ENCODE measurements around the gene MYOC.
"Not testable (repeated sequence)": the region's sequence is repeated elsewhere in the genome, so short reads cannot be mapped to it uniquely, and the experiment has no call there.

MYOC gene

DNA sequence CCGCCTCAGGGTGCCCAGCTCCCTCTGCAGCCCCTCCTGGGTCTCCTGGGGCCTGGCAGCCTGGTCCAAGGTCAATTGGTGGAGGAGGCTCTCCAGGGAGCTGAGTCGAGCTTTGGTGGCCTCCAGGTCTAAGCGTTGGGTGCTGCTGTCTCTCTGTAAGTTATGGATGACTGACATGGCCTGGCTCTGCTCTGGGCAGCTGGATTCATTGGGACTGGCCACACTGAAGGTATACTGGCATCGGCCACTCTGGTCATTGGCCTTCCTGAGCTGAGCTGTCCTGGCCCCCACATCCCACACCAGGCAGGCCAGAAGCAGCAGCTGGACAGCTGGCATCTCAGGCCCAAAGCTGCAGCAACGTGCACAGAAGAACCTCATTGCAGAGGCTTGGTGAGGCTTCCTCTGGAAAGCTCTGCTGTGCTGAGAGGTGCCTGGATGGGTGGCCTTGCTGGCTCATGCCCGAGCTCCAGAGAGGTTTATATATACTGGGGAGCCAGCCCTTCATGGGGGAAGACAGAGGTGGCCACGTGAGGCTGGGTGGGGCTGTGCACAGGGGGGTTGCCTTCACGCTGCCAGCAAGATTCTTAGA is at the start of gene MYOC:
MYOC (minus strand) TSS at position 455 of the 589 bp plus-strand sequence; CDS start at position 378, 77 bp downstream.
- no peak for DNase-seq

DNA sequence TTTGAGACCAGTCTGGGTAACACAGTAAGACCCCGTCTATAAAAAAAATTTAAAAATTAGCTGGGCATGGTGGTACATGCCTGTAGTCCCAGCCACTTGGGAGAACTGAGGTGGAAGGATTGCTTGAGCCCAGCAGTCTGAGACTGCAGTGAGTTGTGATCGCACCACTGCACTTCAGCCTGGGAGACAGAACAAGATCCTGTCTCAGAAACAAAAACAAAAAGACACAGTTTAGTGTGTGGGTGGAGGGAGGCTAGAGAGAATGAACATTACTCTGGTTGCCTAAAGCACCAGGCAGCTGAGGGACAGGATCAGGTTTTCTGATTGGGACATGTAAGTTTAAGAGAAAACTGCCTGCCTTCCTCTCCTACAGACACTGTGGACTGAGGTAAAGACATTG is 47.0 kb upstream of the MYOC start:
- DNase-seq = no peak

DNA sequence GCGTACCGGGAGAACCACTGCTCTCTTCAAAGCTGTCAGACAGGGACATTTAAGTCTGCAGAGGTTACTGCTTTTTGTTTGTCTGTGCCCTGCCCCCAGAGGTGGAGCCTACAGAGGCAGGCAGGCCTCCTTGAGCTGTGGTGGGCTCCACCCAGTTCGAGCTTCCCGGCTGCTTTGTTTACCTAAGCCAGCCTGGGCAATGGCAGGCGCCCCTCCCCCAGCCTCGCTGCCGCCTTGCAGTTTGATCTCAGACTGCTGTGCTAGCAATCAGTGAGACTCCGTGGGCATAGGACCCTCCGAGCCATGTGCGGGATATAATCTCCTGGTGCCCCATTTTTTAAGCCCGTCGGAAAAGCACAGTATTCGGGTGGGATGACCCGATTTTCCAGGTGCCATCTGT is 43.3 kb upstream of the MYOC start:
- DNase-seq = not testable (repeated sequence)

DNA sequence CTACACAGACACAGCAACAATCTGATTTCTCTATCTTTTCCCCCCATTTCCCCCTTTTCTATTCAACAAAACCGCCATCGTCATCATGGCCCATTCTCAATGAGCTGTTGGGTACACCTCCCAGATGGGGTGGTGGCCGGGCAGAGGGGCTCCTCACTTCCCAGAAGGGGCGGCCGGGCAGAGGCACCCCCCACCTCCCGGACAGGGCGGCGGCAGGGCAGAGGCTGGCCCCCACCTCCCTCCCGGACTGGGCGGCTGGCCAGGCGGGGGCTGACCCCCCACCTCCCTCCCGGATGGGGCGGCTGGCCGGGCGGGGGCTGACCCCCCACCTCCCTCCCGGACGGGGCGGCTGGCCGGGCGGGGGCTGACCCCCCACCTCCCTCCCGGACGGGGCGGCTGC is 41.1 kb upstream of the MYOC start:
- not testable (repeated sequence) for DNase-seq

DNA sequence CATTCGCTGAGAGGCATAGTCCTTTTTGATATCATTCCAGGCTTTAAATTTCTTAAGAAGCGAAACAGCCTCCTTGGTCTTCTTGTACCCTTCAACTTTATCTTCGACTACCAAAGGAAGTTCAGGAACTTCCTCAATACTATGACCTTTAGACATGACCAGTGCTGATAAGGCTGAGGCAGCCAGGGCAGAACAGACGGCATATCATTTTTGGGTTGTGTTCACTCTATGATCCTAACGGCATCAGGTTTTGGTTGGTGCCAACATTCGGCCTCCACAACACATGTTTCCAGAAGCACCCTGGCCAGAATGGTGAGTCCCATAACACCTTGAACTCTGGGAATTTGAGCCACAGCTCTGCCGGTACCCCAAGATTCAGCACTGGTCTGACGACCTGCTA is 31.4 kb upstream of the MYOC start:
- no peak for DNase-seq

DNA sequence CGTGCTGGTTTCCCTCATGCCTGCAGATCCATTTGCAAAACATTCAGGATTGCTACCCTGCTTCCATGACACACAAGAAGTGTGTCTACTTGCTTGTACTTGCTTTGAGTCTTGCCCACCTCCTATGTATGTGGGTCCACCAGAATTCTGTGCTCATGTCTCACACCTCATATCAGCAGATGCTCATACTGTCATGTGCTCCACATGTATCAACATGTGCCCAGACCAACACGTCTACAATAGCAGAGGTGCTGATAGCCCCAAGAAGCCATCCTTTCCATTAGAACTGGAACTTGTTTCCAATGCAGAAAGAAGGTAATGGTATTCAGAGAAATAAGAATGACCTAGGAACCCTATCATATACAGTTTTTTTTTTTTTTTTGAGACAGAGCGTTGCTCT is 27.9 kb upstream of the MYOC start:
- DNase-seq = no peak

DNA sequence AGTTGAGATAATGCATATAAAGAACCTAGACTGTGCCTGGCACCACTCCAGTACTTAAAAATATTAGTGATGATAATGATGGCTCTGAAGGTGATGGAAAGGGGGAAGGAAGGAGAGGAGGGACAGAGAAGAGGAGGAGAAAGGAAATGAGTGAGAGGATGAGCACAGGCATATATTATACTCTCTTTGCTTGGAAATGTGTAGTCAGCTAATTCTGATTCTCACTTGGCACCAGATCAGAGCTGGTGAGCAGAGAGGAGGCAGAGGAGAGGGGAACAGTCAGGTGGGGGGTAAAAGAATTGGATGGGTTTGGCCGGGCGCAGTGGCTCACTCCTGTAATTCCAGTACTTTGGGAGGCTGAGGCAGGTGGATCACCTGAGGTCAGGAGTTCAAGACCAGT is 24.3 kb upstream of the MYOC start:
- DNase-seq = no peak

DNA sequence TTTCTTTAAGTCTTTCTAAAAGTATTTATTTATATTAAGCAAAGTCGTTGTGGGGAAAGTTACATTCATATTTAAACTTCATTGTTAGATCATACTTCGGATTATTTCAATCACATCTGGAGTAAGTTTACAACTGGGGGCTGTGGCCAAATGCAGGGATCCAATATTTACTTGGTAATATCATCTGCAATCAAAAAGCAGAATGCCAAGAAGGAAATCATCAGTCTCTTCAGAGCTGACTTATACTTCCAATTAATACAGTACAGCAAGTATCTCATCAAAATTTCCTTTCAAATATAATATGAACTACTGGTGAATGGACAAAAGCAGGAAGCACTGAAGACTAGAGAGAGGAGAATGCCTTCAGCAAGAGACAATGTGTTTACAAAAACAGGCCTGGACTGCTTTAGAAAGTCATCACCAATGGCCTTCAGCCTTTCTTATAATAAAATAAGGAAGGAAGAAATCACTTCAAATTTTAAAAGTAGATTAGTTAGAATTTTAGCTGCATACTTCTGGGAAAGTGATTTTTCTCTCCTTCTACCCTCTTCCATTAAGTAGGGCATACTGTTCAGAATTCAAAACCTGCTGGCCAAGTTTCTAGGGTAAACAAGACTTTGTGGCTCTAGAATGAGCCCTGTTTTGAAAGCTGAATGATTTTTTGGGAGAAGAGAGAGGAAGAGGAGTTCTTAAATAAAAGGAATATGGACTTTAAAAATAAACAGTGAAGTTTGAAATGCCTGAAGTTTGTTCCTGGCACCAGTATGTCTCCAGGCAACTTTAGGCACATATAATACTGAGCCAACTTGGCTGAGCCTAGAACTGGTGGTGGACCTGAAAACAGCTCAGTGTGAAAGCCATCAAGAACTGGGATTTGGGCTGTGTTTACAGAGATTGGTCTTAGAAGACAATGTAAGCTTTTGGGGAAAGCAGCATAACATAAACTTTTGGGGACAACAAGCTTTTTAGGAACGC is 22.2 kb upstream of the MYOC start:
- no peak for DNase-seq

DNA sequence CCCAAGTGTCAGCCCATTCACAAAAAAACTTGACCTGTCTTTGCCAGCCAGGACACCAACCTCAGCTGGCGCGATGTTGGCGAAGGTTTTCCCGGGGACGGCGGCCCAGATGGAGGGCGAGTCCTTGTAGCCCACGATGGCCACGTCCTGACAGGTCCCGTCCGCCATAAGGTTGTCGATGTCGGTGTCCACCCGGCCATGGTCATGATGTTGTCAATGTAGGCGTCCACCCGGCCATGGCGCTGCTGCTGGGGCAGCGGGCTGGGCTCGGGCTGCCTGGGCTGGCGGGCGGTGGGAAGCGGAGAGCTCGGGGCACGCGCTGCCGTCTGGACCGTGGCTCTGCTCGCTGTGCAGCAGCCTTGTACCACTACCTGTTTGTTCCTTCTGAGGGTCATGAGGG is 18.3 kb upstream of the MYOC start:
- no peak for DNase-seq

DNA sequence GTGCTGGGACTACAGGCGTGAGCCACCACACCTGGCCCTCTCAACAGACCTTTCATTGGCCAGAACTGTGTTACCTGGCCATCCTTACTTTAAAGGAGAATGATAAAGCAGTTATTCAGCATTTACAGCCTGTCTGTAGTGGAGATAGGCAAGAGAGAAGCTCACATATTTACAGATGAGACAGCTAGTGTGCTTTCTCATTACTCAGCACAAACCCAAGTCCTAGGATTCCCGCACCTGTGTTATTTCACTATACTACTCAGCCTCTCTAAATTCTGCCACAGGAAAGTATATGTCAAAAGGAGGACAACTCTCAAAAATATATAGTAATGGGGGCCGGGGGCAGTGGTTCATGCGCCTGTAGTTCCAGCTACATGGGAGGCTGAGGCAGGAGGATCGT is 15.9 kb upstream of the MYOC start:
- DNase-seq = no peak

DNA sequence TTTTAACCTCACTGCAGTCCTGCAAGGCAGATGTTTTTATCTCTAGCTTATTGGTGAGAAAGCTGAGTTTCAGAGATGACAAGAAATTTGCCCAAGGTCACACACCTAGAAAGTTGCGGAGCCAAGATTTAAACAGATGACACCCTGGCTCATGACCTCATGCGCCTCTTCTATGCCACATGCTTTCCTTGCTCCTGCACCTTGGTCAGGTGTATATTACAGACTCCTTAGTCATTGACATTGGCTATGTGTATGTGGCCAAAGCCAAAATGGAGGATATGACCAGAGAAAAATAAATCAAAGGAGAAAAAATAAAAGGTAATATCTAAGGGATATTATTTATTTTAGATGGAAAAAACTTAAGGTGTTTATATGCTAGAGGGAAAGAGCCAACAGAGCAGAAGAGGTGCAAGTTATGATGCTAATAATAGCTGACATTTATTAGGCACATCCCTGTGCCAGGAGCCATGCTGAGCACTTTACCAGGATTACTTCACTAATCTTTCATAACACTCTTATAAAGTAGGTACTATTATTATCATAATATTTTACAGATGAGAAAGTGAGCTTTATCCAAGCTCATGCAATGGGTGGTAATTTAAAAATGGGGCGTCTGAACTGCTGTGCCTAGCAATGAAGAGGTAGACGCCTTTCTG is 13.8 kb upstream of the MYOC start:
- no peak for DNase-seq

DNA sequence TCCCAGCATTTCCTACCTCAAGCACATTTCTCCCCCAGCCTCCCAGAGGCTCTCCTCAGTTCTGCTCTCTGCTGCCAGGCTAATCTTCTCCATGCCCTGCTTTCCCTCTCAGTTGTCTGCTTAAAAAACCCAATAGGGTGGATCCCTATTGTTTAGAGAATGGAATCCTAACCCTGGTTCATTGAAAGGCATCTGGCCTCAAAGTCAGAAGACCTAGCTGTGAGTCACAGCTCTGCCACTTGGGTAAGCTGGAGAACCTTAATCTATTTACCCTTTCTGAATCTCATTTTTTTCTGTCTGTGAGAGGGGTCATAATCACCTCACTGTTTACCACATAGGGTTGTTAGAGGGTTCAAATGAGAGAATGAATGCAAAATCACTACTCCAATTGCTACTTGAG is 12.5 kb upstream of the MYOC start:
- DNase-seq = no peak

DNA sequence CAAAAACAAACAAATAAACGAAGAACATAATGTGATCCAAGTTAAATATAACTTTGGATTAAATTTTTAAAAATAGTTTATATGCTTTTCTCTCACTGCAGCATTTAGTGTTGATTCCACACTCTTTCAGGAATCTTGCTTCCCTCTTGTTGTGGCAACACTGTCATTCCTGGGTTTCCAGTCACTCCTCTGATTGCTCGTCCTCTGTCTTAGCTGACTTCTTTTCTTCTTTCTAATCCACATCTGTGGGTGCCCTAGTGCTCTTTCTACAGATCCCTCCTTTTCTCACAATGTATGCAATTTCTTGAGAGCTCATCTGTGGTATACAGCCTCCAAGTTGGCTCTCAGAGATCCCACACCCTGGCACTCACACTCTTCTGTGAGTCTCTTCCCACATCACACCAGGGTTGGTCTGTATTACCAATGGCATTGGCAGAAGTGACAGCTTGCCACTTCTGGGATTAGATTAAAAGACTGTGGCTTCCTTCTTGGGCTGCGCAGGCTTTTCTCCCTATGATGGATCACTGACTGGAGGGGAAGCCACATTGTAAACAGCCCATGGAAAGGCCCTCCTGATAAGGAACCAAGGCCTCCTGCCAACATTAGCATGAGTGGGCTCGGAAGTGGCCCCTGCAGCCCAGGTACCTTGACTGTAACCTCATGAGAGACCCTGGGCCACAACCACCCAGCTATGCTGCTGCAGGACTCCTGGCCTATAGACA is 11.5 kb upstream of the MYOC start:
- DNase-seq = no peak

DNA sequence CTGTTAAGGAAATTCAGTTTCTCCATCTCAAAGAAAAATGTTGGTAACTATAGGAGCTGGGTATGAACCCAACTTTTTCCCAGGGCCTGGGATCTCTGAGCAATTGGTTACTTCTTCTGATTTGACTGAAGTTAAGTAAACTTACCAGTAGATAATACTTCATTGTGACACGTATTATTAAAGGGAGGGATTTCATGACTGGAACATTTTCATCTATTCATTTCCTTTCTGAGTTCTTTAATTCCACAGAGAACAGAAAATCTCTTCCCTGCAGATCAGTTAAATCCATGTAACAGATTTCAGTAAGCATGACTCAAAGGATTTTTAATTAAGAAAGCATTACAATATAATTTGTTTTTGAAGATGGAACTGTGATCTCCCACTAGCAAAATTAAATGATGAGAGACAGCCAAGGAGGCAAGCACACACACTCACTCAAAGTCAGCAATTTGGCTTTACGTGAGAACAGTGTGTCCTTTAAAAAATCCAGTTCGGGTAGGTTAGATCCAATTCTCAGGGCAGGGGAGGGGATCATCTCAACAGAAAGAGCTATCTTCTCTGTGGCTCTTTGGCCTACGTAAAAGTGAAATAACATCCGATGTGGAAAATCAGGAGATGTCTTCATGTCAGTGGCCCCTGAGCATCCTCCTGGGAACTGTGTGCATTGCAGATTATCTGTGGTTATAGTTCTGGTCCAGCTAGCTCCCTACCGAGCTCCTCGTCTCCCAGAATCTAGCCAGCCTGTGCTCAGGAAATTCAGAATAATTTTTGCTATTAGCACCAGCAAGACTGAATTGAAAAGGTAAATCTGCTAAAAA is 10.8 kb upstream of the MYOC start:
- DNase-seq = no peak

DNA sequence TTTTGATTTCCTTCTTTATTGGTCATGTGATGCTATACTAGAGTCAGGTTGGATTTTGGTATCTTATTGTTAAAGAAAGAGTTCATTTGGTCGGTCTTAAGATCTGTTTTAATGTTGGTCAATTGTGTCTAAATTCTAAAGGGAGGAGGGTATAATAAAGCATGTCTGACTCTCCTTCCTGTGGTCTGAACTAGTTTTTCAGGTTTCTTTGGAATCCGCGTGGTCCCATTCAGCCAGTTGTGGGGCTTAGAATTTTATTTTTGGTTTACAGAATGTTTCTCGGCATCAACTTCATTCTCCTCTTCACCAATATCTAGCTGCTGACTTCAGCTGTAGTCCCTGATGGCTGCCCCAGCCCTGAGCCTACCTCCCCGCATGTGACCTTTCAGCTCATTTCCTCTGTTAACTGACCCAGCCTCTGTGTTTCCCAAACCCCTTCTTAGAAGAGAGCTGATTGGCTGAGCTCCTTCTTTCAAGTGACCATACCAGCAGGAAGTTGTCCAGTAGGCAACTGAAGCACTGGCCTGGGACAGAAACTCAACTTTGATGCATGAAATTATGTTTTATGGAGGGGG is 8.7 kb upstream of the MYOC start:
- DNase-seq = no peak

DNA sequence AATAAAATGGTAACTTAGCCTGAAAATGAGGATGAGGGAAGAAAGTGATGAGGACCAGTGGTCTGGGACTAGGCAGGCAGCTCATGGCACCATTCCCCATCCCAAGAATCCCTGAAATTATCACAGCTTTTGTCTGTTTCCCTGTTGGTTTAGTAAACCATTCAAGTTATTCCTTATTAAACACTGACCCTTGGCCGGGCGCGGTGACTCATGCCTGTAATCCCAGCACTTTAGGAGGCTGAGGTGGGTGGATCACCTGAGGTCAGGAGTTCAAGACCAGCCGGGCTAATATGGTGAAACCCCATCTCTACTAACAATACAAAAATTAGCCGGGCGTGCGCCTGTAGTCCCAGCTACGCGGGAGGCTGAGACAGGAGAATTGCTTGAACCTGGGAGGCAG is 3.7 kb upstream of the MYOC start:
- DNase-seq = not testable (repeated sequence)

DNA sequence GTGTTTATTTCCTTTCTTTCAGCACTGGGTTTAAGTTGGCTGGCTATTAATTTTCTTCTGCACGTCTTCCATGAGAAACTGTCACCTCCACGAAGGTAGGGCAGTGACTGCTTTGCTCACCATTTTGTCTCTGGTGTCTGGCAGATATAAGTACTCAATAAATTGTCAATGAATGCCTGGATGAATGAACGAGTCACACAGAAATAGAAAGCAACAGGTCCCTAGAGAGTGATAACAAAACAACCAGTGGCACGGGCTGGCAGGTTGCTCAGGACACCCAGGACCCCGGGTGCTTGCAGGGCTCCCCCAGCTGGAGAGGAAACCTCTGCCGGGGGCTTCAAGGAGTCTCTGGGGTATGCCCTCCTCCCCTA is 3.2 kb upstream of the MYOC start:
- no peak for DNase-seq

DNA sequence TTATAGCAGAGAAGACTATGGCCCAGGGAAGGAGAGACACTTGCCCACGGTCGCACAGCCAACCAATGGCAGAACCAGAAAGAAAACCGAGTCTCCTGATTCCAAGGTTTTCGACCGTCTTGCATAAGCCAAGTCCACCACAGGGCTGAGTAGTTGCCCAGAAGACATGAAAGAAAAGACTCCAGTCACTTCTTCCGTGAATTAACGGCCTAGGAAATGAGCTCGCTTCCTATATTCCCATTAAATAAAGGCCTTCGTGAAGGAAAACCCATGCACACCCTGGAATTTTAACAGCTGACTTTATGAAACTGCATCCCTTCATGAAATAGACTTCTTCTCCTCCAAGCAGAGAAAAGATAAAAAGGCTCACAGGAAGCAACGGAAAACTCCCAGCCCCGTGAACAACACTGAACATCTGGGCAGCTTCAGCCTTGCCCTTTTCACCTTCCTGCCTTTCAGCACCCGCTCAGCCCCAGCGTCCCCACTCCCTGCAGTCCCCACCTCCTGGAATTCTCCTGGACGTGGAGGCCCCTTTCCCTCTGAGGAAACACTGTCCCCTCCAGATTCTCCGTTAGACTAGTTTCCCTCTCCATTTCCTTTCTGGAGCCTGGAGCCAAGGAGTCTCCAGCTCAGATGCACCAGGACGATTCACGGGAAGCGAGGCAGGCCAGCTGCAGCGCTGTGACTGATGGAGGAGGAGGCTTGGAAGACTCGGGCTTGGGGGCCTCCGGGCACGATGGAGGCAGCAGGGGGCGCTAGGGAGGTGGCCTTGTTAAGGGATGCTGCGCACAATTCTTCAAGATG is 2.7 kb upstream of the MYOC start:
- peak; percentile 57 for DNase-seq

DNA sequence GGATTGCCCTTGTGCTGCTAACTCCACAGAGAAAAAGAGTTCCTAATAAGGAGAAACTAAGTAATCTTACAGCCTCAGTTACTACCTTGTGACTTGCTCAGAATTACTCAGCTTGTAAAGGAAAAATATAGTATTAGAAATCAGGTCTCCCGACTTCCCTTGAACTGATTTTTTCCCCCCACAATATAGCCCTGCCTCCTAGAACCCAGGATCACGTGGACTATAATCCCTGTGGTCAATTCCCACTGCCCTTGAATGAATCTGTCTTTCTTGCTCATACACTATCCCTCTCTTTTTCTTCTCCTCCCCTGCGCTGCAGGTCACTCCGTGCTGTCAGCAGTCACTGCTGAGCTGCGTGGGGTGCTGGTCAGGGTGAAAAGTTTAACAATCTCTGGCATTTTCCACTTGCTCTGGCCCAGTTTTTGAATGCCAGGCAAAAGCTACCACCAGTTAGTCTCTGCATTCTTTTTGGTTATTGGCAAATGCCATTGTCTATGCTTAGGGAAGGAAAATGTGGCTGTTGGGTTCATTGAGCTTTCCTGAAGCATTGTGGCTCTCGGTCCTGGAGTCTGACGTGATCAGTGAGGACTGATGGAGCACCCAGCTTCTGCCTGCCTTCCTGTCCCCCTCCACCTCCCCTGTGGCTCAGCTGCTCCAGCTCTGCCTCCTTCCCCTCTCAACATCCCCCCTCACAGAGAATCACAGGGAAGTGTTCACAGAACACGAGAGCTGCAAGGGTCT is 1.9 kb upstream of the MYOC start:
- DNase-seq = no peak

DNA sequence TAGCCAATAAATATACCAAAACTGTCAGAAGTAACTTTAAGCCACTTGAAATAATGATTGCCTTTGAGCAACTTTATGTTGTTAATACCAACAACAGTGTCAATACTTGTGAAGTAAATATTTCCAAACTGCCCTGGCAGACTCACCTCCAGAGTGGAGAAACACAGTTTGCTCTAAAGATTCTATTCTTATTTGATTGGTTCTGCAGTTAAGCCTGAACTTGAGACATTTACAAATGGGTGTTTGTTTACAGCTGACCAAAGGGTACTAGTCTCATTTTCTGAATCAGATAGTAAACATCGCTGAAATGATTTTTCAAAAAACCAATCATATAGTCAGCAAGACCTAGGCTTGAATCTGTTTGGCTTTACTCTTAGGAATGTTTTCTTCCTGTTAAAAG is 1.3 kb upstream of the MYOC start:
- DNase-seq = no peak

DNA sequence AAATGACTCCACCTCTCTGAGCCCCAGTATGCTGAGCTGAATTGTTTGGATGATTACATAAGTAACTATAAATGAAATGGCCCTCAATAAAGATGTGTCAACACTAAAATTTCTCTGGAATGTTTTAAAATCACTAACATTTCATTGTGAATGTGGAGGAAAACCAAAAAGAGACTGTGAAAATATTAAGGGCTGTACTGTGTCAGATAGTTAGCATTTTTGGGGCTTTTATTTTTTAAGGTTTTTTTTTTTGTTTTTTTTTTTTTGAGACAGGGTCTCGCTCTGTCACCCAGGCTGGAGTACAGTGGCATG is 6.3 kb downstream of the MYOC start:
- DNase-seq = no peak
